Inflammatory macrophage (primary cell): ENCODE data around the gene SSNA1.

ENCODE experiments used
- DNase-seq, 2 donors: peaks; one replicate each; pipeline ENCODE4 v3.0.0-alpha.2; 2020 to 2022

Gene SSNA1

DNA sequence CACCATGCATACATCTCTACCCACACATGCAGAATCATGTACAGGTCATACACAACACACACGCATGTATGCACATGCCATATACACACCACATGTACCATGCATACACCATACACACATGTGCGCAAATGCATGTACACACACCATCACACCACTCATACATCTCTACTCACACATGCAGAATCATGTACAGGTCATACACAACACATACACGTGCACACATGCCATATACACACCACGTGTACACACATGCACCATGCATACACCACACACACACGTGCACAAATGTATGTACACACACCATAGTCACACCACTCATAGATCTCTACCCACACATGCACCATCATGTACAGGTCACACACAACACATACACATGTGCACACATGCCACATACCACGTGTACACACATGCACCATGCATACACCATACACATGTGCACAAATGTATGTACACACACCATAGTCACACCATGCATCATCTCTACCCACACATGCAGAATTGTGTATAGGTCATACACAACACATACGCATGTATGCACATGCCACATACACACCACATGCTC is 35.6 kb upstream of the SSNA1 start:
- DNase-seq: no peak

DNA sequence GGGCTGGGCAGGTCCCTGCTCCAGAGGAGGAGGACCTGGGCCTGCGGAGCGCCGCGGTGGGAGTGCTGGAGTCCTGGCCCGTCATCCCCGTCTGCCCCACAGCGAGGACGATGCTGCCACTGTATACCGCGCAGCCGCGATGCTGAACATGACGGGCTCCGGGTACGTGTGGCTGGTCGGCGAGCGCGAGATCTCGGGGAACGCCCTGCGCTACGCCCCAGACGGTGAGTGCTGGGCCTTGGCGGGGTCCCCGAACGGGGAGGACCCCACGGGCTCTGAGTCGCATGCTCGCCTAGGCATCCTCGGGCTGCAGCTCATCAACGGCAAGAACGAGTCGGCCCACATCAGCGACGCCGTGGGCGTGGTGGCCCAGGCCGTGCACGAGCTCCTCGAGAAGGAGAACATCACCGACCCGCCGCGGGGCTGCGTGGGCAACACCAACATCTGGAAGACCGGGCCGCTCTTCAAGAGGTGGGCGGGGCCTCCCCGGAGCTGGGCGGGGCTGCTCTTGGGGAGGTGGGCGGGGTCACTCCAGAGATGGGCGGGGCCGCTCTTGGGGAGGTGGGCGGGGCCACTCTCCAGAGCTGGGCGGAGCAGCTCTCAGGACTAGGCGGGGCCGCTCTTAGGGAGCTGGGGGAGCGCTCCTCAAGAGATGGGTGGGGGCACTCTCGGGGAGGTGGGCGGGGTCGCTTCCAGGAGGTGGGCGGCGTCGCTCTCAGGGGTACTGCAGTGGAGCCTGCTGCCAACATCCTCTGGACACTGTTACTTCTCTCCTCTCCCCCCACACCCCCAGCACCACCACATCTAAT is 31.7 kb upstream of the SSNA1 start:
- DNase-seq: peak; percentile 66 to 85

DNA sequence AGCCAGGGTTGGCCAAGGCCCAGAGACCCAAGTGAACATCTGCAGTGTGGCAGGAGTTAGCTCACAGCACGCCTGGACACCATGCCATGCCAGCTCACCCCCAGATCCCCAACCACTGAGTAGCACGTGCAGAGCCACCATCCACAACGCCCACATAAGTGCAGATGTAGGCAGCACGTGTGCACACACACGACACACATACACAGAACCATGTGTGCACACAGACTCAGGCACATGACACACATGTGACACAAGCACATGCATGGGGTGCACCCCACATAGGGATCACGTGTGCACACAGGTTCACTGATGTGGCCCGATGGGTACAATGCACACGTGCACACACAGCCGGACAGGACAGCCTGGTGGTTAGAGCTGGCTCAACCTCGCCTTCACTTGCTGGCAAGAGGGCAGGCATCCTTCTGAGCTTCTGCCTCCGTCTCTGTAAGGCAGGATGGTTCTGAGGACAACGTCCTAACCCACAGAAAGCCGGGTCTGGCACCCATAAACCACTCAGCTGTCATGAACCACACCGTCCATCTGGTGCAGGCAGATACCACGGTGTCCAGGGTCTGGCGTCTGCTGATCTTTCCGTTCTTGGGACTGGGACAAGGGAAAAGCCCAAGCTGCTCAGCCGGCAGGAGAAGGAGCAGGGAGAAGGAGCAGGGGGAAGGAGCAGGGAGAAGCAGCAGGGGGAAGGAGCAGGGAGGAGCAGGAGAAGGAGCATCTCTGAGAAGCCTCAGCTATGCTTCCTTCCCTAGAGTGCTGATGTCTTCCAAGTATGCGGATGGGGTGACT is 30.7 kb upstream of the SSNA1 start:
- DNase-seq: no peak

DNA sequence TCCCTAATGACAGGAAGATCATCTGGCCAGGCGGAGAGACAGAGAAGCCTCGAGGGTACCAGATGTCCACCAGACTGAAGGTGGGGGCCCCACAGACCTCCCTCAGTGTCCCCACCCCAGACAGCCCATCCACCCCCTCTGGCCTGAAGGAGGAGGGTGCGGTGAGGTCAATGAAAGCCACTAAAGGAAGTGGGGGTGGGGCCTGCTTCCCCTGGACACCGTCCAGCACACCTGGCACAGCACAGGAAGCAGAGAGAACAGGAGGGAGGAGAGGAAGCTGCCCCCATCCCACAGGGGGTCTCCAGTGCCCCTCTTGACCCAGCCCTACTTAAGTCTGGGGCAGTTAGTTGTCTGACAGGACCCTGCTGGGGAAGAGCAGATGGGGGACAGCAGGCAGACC is 29.9 kb upstream of the SSNA1 start:
- DNase-seq: no peak

GRCh38 chr9:137159105-137160053 is 29.1 kb upstream of the SSNA1 start:
- DNase-seq: no peak

- DNase-seq: no peak
Observed at GRCh38 chr9:137160054-137160425, 28.4 kb upstream of the SSNA1 start.

DNA sequence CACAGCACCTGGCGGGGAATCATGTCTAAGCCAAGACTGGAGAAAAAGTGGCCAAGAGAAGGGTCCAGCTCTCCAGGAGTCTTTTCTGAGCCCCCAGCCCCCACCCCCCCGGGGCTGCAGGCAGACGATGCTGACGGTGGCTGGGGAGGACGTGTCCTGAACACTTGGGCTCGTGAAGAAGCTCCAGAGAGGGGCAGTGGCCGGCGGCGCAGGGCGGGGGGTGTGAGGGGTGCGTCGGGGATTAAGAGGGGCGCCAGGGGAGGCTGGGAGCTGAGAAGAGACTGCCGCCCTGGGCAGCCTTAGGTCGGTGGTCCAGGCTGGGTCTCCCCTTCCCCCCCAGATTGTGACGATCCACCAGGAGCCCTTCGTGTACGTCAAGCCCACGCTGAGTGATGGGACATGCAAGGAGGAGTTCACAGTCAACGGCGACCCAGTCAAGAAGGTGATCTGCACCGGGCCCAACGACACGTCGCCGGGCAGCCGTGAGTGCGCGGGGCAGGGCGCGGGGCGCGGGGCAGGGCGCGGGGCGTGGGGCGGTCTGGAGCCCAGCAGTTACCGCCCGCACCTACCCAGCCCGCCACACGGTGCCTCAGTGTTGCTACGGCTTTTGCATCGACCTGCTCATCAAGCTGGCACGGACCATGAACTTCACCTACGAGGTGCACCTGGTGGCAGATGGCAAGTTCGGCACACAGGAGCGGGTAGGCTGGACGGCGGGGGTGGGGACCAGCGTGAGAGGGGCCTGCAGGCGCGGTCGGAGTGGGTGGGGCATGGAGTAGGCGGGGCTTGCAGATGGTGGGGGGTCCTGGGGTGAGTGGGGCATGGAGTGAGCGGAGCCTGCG is 27.5 kb upstream of the SSNA1 start:
- DNase-seq: no peak

DNA sequence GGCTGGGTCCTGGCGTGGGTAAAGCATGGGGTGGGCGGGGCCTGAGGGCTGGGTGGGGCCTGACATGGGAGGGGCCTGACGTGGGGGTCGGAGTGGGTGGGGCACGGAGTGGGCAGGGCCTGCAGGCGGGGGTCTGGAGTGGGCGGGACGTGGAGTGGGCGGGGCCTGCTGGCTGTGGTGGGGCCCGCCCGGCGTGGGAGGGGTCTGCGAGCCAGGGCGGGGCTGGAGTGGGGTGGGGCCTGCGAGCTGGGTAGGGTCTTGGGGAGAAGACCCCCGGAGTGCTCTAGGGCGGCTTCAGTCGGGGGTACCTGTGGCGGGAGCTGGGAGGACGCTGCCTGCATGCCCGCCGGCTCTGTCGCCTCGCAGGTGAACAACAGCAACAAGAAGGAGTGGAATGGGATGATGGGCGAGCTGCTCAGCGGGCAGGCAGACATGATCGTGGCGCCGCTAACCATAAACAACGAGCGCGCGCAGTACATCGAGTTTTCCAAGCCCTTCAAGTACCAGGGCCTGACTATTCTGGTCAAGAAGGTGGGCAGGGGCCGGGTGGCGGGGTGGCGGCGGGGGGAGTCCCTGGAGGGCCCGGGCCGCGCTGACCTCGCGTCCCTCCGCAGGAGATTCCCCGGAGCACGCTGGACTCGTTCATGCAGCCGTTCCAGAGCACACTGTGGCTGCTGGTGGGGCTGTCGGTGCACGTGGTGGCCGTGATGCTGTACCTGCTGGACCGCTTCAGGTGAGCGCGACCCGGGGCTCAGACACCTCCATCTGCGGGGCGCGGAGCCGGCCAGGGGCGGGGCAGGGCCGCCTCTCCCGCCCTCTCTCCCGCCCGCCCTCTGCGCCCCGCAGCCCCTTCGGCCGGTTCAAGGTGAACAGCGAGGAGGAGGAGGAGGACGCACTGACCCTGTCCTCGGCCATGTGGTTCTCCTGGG is 26.7 kb upstream of the SSNA1 start:
- DNase-seq: no peak

GRCh38 chr9:137162505-137163364 is 25.7 kb upstream of the SSNA1 start:
- no peak for DNase-seq

DNA sequence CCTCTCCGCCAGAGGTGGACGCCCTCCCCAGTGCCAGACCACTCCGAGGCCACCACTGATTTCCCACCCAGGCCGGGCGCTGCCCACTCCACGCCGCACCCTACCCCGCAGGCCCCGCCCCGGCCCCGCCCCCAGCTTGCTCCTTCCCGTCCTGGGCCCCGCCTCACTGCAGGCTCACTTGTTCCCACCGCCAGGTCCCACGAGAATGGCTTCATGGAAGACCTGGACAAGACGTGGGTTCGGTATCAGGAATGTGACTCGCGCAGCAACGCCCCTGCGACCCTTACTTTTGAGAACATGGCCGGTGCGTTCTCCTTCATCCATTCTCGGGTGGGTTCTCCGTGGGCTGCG is 25.1 kb upstream of the SSNA1 start:
- DNase-seq: no peak

GRCh38 chr9:137163805-137164204 is 24.7 kb upstream of the SSNA1 start:
- no peak for DNase-seq

- DNase-seq: no peak
Observed at GRCh38 chr9:137164370-137165249, 23.9 kb upstream of the SSNA1 start.

DNA sequence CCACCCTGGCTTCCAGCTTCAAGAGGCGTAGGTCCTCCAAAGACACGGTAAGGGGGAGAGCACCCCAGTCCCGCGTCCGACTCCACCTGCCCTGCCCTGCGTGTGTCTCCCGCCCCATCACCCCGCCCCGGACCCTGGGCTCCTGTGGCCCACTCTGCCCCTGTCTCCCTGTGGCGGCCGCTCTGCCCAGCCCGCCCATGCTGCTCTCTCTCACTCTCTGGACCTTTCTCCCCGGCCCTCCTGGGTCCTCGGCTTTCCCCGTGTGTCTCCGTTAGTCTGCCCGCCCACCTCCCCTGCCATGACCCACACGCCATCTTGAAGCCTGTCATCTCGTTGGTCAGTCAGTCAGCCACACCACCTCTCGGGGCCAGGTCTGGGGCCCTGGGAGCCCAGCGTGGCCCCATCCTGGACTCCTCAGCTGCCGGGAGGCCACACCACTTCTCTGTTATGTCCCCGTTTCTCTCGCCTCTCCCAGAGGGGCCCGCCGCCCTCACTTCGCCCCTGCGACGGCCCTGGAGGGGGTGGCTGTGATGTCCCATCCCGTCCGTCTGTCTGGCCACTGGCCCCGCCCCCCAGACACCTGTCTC is 23.1 kb upstream of the SSNA1 start:
- no peak for DNase-seq

DNA sequence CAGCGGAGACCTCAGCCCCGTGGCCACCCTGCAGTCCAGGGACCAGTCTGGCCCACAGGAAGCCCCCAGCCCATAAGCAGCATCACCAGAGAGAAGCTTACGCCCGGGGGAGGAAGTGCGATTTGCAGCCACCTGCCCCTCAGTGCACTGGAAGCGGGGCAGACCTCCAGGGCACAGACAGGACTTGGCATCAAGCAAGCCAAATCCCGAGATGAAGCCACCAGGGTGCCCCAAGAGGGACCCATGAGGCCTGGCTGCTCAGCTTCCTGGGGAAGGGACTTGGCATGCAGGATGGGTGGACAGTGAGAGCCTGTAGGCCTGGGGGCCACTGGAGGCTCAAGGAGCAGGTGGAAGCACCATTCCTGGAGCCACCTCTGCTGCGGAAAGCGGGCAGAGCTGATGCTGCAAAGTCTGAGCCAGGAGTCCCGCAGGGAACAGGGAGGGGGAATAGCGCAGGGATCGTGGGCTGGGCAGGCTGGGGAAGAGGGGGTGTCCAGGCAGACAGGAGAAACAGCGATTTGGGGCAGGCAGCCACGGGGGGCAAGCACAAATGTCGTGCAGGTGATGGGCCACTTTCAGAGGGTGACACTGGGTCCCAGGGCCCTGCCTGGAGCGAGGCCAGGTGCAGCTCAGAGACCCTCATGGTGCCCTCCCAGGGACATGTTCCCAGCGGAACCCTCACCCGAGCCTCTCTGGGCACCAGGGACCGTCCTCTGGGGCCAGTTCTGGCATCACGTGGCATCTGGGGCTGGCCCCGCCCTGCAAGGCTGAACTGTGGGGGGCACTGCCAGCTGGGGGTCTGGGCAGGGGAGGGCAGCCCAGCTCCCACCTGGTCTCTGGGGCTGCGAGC is 21.9 kb upstream of the SSNA1 start:
- no peak for DNase-seq

DNA sequence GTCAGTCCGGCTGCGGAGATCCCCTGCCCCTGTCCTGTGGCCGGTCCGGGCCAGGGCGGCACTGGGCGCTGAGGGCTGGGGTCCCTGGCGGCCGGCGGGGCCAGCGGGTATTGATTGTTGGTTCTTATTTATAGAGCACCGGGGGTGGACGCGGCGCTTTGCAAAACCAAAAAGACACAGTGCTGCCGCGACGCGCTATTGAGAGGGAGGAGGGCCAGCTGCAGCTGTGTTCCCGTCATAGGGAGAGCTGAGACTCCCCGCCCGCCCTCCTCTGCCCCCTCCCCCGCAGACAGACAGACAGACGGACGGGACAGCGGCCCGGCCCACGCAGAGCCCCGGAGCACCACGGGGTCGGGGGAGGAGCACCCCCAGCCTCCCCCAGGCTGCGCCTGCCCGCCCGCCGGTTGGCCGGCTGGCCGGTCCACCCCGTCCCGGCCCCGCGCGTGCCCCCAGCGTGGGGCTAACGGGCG is 21.2 kb upstream of the SSNA1 start:
- no peak for DNase-seq

DNA sequence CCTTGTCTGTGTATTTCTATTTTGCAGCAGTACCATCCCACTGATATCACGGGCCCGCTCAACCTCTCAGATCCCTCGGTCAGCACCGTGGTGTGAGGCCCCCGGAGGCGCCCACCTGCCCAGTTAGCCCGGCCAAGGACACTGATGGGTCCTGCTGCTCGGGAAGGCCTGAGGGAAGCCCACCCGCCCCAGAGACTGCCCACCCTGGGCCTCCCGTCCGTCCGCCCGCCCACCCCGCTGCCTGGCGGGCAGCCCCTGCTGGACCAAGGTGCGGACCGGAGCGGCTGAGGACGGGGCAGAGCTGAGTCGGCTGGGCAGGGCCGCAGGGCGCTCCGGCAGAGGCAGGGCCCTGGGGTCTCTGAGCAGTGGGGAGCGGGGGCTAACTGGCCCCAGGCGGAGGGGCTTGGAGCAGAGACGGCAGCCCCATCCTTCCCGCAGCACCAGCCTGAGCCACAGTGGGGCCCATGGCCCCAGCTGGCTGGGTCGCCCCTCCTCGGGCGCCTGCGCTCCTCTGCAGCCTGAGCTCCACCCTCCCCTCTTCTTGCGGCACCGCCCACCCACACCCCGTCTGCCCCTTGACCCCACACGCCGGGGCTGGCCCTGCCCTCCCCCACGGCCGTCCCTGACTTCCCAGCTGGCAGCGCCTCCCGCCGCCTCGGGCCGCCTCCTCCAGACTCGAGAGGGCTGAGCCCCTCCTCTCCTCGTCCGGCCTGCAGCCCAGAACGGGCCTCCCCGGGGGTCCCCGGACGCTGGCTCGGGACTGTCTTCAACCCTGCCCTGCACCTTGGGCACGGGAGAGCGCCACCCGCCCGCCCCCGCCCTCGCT is 20.5 kb upstream of the SSNA1 start:
- DNase-seq: no peak
